ENCODE measurements around the gene ZFP36L1. TPM values are rescaled to one million over a fixed set of nuclear protein-coding genes. Genes with fewer than 3 reads are reported as not detected.
A peak's percentile ranks its signal among the peaks of the same experiment; 100 is the strongest.
"Not testable (repeated sequence)": the region's sequence is repeated elsewhere in the genome, so short reads cannot be mapped to it uniquely, and the experiment has no call there.

The ZFP36L1 gene
- total RNA-seq, 1 experiment from 2014 or later, result 94.8 TPM

- intact Hi-C loops (cut with micrococcal nuclease; ENCODE audit: unreplicated experiment), result no loop called here
- Histone ChIP-seq H3K9me3 (no peaks in the 10 kb centered on the region), H3K4me3 (ENCODE audit: low read depth, low read length) (no peak overlapping the region), H3K36me3 (ENCODE audit: control insufficient read depth, insufficient read depth, low read length) (no peaks in the 10 kb centered on the region), H3K27me3 (replicated peaks; ENCODE audit: control insufficient read depth, insufficient read depth, low read length) (no peaks in the 10 kb centered on the region), H3K4me1 (peaks cover 21% of the 10 kb centered on the region)
- POLR2A ChIA-PET, result no interaction called here
- no peak overlapping the region for H3K27ac Mint-ChIP-seq (ENCODE audit: unreplicated experiment)
- peaks cover 31% of the 10 kb centered on the region for H3K4me1 Mint-ChIP-seq (ENCODE audit: low read depth, unreplicated experiment)
- H3K27me3 Mint-ChIP-seq (ENCODE audit: insufficient read depth, unreplicated experiment), result no peaks in the 10 kb centered on the region
- H3K9me3 Mint-ChIP-seq (ENCODE audit: unreplicated experiment), result no peaks in the 10 kb centered on the region
- BruUV-seq (replicated peaks), result no TSS peak
- H3K4me3 Mint-ChIP-seq (ENCODE audit: unreplicated experiment), result no peak overlapping the region
- TF ChIP-seq, protein P1, sequence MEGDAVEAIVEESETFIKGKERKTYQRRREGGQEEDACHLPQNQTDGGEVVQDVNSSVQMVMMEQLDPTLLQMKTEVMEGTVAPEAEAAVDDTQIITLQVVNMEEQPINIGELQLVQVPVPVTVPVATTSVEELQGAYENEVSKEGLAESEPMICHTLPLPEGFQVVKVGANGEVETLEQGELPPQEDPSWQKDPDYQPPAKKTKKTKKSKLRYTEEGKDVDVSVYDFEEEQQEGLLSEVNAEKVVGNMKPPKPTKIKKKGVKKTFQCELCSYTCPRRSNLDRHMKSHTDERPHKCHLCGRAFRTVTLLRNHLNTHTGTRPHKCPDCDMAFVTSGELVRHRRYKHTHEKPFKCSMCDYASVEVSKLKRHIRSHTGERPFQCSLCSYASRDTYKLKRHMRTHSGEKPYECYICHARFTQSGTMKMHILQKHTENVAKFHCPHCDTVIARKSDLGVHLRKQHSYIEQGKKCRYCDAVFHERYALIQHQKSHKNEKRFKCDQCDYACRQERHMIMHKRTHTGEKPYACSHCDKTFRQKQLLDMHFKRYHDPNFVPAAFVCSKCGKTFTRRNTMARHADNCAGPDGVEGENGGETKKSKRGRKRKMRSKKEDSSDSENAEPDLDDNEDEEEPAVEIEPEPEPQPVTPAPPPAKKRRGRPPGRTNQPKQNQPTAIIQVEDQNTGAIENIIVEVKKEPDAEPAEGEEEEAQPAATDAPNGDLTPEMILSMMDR (IDR thresholded peaks at IDR 0.05; ENCODE audit: insufficient read depth in 1 of 2, low read depth in 1 of 2, low read length in 1 of 2, severe bottlenecking in 1 of 2, unreplicated experiment in 1 of 2), result no peak
- CTCF ChIA-PET, result interaction anchor here (1.0 kb wide), 1 partner anchor 30 kb away, joined by 4 read pairs; no protein-coding TSS in a partner anchor
- DNase-seq, result no peak
- no peaks in the 10 kb centered on the region for H3K36me3 Mint-ChIP-seq (ENCODE audit: insufficient read depth, unreplicated experiment)
Measured at GRCh38 chr14:68766299-68767247, 26.3 kb downstream of the ZFP36L1 start.

DNA sequence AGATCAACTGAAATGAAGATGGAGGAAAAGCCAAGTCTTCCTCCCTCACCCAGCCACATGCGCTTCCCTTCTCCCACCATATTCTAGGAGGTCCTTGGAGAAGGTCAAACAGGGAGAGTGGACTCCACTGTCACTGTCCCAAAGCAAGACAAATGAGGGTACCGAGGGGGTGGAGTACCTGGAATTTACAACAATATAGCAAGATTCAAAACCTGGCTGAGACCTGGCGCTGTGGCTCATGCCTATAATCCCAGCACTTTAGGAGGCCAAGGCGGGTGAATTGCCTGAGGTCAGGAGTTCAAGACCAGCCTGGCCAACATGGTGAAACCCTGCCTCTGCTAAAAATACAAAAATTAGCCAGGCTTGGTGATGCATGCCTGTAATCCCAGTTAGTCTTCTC is 29.0 kb downstream of the ZFP36L1 start:
- BruUV-seq (replicated peaks); H3K4me3 ChIP-seq (ENCODE audit: low read depth, low read length); H3K9me3 Mint-ChIP-seq (ENCODE audit: unreplicated experiment); H3K9me3 ChIP-seq; H3K27me3 Mint-ChIP-seq (ENCODE audit: insufficient read depth, unreplicated experiment); H3K4me3 Mint-ChIP-seq (ENCODE audit: unreplicated experiment); H3K36me3 Mint-ChIP-seq (ENCODE audit: insufficient read depth, unreplicated experiment); POLR2A ChIA-PET; DNase-seq; H3K36me3 ChIP-seq (ENCODE audit: control insufficient read depth, insufficient read depth, low read length); H3K27me3 ChIP-seq (replicated peaks; ENCODE audit: control insufficient read depth, insufficient read depth, low read length); H3K27ac Mint-ChIP-seq (ENCODE audit: unreplicated experiment): not testable (repeated sequence)
- intact Hi-C loops (cut with micrococcal nuclease; ENCODE audit: unreplicated experiment), result loop anchor here (1.0 to 5.0 kb wide), 3 partner anchors 14 to 47 kb away; partner anchors contain the start of gene ZFP36L1
- CTCF ChIA-PET, result interaction anchor here (1.1 kb wide), 1 partner anchor 30 kb away, joined by 5 read pairs; the partner anchor contains the start of gene ZFP36L1
- H3K4me1 Mint-ChIP-seq (ENCODE audit: low read depth, unreplicated experiment), result peaks cover 32% of the 10 kb centered on the region
- peaks cover 38% of the 10 kb centered on the region for H3K4me1 ChIP-seq

DNA sequence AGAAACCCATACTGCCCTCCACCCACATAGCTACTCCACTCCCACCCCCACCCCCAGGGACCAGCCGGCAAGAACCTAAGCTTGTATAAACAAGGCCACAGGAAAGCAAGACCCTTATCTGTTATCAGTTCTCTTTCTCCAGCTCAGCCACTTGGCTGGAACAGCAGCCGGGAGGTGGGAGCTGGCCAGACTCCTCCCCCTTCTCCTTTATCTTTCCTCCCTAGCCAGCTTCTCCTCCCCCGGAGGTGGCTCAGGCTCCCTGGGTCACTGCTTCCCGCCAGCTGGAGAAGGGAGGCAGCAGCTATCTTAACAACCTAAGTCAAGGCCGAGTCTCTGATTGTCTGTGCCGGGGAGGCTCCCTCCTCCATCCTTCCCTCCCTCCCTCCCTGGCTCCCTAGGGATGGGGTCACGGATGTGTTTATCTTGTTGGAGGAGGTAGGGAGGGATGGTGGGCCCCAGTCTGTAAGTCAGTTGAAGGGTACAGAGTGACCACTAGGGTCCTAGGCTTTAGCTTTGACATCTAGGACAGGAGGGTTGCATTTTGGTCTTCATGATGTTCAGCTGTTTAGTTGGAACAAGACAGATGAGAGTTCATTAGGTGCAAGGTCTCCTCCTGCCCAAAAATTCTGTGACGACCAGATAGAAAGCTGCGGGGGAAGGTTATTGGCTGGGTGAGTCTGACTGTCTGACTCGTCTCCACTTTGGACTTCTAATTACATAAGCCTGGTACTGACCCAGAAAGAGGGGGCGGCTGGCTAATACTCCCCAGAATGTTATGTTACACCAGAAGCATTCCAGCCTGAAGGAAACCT is 29.7 kb downstream of the ZFP36L1 start:
- CTCF ChIA-PET, result interaction anchor here (0.6 to 1.1 kb wide), 13 partner anchors 10 to 480 kb away, joined by 3 to 8 read pairs (median 4); partner anchors contain the start of gene ZFP36L1
- H3K4me3 Mint-ChIP-seq (ENCODE audit: unreplicated experiment), result peak overlapping the region; percentile 43
- DNase-seq, result peak; percentile 85 to 88
- H3K27ac Mint-ChIP-seq (ENCODE audit: unreplicated experiment), result peak overlapping the region; percentile 57
- H3K4me3 ChIP-seq (ENCODE audit: low read depth, low read length), result no peak overlapping the region
- intact Hi-C loops (cut with micrococcal nuclease; ENCODE audit: unreplicated experiment), result loop anchor here (1.0 to 5.0 kb wide), 3 partner anchors 15 to 46 kb away; partner anchors contain the start of gene ZFP36L1
- H3K36me3 ChIP-seq (ENCODE audit: control insufficient read depth, insufficient read depth, low read length), result no peaks in the 10 kb centered on the region
- H3K27me3 ChIP-seq (replicated peaks; ENCODE audit: control insufficient read depth, insufficient read depth, low read length), result no peaks in the 10 kb centered on the region
- H3K27me3 Mint-ChIP-seq (ENCODE audit: insufficient read depth, unreplicated experiment), result no peaks in the 10 kb centered on the region
- POLR2A ChIA-PET, result interaction anchor here (0.5 to 1.1 kb wide), 6 partner anchors 17 to 80 kb away, joined by 3 to 10 read pairs (median 6); partner anchors contain the start of gene ZFP36L1
- no peaks in the 10 kb centered on the region for H3K9me3 Mint-ChIP-seq (ENCODE audit: unreplicated experiment)
- BruUV-seq (replicated peaks), result no TSS peak
- TF ChIP-seq, protein P1 (IDR thresholded peaks at IDR 0.05; ENCODE audit: insufficient read depth in 1 of 2, low read depth in 1 of 2, low read length in 1 of 2, severe bottlenecking in 1 of 2, unreplicated experiment in 1 of 2), result no peak
- H3K36me3 Mint-ChIP-seq (ENCODE audit: insufficient read depth, unreplicated experiment), result no peaks in the 10 kb centered on the region
- H3K4me1 Mint-ChIP-seq (ENCODE audit: low read depth, unreplicated experiment), result peaks cover 32% of the 10 kb centered on the region
- no peaks in the 10 kb centered on the region for H3K9me3 ChIP-seq
- peaks cover 45% of the 10 kb centered on the region for H3K4me1 ChIP-seq

All from Caco-2 (cell line).